Stimulated activated CD8-positive, alpha-beta memory T cell treated with anti-CD3 and anti-CD28 coated beads, Interleukin-15, amount 100 ng/mL, for 1 hour (primary cell): ENCODE data around the gene S1PR1.
"Not testable (repeated sequence)": the region's sequence is repeated elsewhere in the genome, so short reads cannot be mapped to it uniquely, and the experiment has no call there.

Experiments
- DNase-seq: peaks from one replicate; pipeline ENCODE4 v3.0.0-alpha.2; 2020; ENCODE audit warnings: low read depth

The S1PR1 gene

DNA sequence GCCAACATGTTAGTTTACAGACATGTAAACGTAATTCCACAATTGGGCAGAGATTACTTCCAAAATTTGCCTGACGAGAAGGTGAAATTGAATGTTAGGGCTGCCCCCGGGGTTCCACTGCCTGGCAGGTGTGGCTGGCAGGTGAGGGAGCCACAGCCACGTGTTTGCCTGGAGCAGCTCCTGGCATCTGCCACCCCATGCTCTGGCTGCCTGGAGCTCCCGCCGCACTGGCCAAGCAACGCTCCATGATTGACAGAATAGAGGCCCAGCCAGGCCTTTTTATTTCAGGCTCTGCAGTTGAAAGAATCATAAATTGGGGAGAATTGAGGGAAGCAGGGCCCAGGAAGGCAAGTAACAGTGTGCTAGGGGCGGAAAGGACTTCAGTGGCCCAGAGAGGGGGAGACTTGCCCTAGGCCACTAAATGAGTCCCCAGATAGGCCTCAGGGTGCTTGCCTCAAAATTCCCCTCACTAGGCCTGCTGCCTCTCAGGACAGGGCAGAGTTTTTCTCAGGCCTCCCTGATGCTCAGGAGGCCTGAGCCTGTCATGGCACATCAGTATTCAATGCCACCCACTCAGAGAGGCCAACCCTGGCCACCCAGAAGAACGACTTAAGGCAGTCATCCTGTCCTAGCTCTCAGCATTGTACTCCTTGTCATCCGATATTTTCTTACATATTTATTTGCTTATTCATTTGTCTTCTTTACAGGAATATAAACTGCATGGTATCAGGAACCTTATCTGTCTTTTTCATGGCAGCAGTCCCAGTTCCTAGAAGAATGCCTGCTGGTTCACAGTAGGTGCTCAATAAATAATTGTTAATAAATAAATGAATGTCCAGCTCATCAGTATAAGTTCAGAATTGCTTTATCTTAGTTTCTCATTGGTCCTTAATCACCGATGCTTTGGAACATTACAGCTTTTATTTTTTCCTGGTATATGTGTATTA, 16.6 kb upstream of the S1PR1 start:
- no peak for DNase-seq

DNA sequence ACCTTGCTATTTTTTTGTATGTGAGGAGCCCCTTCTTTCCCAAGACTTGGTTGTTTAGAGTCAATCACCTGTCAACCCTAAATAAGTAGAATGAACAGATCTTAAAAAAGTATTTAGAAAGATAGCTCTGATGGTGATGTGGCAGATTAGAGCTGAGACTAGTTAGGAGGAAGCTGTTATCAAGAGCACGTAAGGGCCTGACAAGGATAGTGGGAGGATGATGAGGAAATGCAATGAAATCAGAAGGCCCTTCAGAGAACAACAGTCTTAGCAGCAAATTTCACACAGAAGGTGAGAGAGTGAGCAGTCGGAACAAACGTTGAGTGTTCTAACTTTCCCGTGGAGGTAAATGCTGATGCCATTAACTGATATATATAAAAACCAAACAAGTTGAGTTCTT, 15.9 kb upstream of the S1PR1 start:
- DNase-seq = no peak

DNA sequence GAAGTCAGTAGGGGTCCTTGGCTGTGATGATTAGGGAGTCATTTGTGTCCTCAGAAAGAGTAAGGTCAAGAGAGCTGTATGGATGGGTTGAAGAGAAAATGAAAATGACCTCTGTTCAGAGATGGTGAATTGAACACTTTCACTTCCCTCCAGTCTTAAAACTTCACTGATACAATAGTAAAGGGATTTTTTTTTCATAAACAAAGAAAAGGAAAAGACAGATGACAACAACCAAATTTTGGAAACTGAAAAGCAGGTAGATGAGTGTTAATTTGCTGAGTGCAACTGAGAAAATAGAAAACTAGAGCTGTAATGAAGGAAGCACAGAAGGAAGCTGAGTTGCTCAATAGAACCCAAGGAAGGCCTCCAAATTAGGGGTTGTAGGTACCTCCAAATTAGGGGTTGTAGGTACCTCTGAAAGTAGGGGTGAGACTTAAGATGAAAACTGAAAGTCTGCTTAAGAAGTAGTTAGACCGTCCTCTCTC, 14.8 kb upstream of the S1PR1 start:
- DNase-seq = no peak

DNA sequence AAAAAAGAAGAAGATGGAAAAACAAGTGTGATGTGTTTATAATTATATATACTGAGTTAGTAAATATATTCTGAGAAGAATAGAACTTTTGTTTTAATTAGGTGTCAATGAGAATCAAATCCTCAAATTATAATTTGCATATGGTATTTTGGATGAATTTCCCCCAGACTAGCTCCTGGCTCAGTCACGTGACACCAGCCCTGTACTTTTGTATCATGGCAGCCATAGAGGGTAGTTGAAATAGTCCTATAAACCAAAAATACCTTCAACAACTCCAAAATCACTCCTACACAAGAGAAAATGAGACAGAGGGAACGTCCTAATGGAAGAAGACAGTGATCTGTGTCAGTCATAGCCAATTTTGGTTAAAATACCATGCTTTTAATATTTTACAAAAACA, 9.0 kb upstream of the S1PR1 start:
- no peak for DNase-seq

DNA sequence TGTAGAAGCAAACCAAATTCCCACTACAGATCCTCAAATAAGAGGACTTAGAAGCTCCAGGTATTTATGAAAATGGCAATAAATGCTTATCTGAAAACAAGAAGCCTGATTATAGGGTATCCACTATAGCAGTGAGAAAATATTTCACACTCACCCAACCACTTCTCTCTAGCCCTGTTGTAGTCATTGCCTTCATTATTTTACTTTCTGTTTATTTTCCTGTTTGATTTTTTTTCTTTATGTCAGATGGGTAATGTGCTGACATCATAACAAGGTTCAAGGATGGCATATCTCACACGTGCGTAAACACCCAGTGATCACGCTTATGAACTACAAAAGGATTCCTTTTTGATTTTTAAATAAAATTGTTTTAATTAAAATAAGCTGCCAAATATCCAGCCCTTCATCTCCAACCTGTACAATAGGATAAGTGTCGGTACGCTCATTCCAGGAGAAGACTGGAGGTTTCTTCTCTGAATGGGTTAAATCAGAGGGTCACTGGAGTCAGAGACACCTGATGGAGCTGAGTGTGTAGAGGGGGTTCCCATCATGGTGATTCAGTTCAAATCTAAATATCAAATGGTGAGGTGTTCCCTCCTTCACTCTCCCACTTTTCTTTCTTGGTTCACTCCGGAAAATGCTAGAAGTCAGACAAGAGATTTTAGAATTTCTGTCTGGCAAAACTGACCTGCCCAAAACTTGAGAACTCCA, 8.2 kb upstream of the S1PR1 start:
- no peak for DNase-seq

DNA sequence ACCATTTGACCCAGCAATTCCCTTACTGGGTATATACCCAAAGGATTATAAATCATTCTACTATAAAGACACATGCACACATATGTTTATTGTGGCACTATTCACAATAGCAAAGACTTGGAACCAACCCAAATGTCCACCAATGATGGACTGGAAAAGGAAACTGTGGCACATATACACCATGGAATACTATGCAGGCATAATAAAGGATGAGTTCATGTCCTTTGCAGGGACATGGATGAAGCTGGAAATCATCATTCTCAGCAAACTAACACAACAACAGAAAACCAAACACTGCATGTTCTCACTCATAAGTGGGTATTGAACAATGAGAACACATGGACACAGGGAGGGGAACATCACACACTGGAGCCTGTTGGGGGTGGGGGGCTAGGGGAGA, 4.6 kb upstream of the S1PR1 start:
- DNase-seq = not testable (repeated sequence)

DNA sequence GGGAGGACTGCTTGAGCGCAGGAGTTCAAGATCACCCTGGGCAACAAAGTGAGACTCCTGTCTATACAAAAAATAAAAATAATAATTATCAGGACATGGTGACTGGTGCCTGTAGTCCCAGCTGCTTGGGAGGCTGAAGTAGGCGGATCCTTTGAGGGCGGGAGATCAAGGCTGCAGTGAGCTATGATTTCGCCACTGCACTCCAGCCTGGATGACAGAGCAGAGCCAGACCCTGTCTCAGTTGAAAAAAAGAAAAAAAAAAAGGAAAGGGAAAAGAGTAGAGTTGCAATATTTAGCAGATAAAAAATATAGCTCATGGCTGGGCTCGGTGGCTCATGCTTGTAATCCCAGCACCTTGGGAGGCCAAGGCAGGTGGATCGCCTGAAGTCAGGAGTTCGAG, 3.3 kb upstream of the S1PR1 start:
- DNase-seq = no peak

GRCh38 chr1:101235216-101235695, 1.6 kb upstream of the S1PR1 start:
- no peak for DNase-seq

DNA sequence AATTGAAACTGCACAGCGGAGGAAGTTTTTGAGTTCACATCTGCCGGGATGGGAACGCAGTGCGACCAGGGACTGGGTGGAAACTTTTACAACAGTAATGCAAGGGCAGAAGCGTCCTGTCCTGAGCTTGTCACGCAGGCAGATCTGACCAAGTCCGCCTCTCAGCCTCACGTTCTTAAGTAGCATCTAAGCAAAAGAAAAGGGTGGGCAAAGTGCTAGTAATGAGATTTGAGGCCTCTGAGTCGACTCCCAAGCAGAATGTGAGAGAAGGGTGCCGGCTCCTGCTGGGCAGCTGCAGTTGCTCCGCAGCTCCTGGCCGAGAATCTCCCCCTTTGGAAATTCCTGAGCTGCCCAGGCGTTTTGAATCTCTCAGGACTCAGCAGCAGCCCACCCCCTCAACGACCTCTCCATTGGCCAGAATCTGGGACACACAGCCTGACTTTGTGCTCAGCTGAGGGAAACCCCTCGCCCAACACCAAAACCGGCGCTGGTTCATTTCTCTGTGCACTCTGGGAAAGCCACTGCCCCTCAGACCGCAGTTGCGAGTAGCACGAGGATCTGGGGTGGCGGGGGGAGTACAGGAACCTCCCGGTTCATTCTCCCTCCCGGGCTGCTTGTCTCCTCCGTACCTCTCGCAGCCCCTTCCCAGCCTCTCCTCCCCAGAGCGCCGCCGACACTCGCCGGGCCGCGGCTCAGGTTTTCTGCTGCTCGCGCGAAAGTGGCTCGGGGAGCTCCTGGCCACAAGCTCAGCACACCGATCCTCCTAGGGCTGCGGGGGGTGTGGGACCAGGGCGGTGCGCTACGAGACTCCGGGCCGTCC, 913 bp upstream of the S1PR1 start:
- no peak for DNase-seq

- no peak for DNase-seq
Measured at GRCh38 chr1:101237229-101237837, 514 bp downstream of the S1PR1 start.

DNA sequence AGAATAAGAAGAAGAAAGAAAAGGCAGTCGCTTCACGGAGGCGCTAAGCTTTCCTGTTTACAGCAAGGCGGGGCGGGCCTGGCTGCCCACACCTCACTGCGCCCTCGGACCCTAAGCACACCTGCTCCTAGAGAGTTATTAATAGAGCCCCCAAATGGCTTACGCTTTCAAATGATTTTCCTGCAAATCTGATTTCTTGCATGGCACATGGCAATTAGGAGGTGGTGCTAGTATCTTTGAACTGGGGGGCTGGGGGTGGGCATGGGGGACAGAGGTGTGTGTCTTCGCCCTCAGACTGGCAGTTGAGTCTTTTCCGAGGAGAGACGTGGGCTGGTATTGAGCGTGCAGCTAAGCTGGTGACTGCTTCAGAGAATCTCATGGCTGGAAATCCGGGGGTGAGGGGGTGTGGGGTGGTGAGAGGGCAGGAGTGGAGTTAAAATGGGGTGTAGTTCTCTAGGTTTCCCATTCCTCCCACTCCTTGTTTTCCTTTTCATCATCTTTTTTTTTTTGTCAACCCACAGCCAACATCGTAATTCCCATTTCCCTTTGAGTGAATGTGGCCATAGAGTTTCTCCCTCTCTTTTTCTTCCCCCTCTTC, 1.3 kb downstream of the S1PR1 start:
- DNase-seq = no peak

- DNase-seq = peak; percentile 86
Measured at GRCh38 chr1:101238681-101239094, 1.9 kb downstream of the S1PR1 start.

GRCh38 chr1:101239095-101240040, 2.5 kb downstream of the S1PR1 start:
- no peak for DNase-seq

DNA sequence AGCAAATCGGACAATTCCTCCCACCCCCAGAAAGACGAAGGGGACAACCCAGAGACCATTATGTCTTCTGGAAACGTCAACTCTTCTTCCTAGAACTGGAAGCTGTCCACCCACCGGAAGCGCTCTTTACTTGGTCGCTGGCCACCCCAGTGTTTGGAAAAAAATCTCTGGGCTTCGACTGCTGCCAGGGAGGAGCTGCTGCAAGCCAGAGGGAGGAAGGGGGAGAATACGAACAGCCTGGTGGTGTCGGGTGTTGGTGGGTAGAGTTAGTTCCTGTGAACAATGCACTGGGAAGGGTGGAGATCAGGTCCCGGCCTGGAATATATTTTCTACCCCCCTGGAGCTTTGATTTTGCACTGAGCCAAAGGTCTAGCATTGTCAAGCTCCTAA, 3.2 kb downstream of the S1PR1 start:
- DNase-seq = no peak

GRCh38 chr1:101241485-101242225, 4.8 kb downstream of the S1PR1 start:
- DNase-seq = no peak

- no peak for DNase-seq
Measured at GRCh38 chr1:101242324-101243050, 5.7 kb downstream of the S1PR1 start.

DNA sequence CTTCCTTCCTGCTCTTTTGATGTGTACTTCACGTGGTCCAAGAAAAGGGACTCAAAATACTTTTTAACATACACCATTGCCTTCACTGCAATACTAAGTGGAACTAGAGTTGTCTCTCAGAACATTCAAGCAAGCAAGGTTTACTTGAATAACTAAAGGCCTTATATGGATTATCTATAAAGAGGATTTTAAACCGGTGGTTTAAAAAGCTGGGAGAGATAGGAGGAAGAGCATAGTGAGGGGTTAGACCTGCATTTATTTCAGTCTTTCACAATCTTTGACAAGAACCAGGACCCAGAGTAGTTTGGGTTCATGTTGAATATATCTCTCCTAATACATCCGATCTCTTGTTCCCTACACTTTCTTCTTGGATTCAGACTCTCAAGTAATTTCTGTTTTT, 6.9 kb downstream of the S1PR1 start:
- no peak for DNase-seq

DNA sequence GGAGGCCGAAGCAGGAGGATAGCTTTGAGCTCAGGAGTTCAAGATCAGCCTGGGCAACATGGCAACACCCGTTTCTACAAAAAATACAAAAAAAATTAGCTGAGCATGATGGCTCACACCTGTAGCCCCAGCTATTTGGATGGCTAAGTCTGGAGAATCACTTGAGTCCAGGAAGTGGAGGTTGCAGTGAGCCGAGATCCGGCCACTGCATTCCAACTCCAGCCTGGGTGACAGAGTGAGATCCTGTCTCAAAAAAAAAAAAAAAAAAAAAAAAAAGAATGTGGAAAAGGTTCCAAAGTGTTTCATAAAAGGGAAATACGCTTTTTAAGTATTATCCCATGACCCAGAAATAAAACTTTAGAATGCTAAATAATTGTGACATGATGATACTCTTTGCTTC, 8.0 kb downstream of the S1PR1 start:
- no peak for DNase-seq
